HepG2 (cell line): ENCODE measurements around the gene COA3. TPM values are rescaled to one million over a fixed set of nuclear protein-coding genes. Genes with fewer than 3 reads are reported as not detected.

Experiments used
- CCDC6 ChIP-seq: sonication (generic); formaldehyde crosslinking; IDR thresholded peaks from 2 replicates; pipeline ENCODE4 v1.8.1; 2022; ENCODE audit warnings: mild to moderate bottlenecking, missing genetic modification reagents, moderate library complexity
- ISL2 ChIP-seq: sonication (generic); formaldehyde crosslinking; IDR thresholded peaks from 2 replicates; pipeline ENCODE4 v1.5.0; 2020; ENCODE audit warnings: missing genetic modification reagents
- JUNB ChIP-seq: sonication (generic); formaldehyde crosslinking; IDR thresholded peaks from 2 replicates; pipeline ENCODE4 v1.8.0; 2022; ENCODE audit warnings: missing genetic modification reagents, mild to moderate bottlenecking, borderline replicate concordance
- KAT7 ChIP-seq: IDR thresholded peaks from 2 replicates; pipeline ENCODE4 v1.6.1; 2018; ENCODE audit warnings: borderline replicate concordance, missing compliant biosample characterization
- KDM6A ChIP-seq: IDR thresholded peaks from 2 replicates; pipeline ENCODE4 v1.6.1; 2016; ENCODE audit warnings: low read depth
- PCBP2 ChIP-seq: fragments of 200-400 bp; formaldehyde crosslinking; optimal IDR thresholded peaks from 2 replicates; pipeline ENCODE3; 2018; ENCODE audit warnings: low read length, low read depth; ENCODE audit not compliant: poor library complexity, severe bottlenecking
- SP4 ChIP-seq: sonication (generic); formaldehyde crosslinking; IDR thresholded peaks from 2 replicates; pipeline ENCODE4 v1.8.1; 2023; ENCODE audit warnings: mild to moderate bottlenecking, missing genetic modification reagents
- TBL1XR1 ChIP-seq: fragments of 150-350 bp; IDR thresholded peaks from 2 replicates; pipeline ENCODE4 v1.6.1; 2014; ENCODE audit warnings: borderline replicate concordance, low read length; ENCODE audit not compliant: partially characterized antibody
- ZBTB20 ChIP-seq: sonication (generic); formaldehyde crosslinking; IDR thresholded peaks from 2 replicates; pipeline ENCODE4 v1.8.1; 2023; ENCODE audit warnings: missing genetic modification reagents, low read depth, mild to moderate bottlenecking, borderline replicate concordance
- ZNF205 ChIP-seq: IDR thresholded peaks from 2 replicates; pipeline ENCODE4 v1.6.1; 2018; ENCODE audit warnings: missing biosample characterization, missing genetic modification reagents
- ZNF326 ChIP-seq: sonication (generic); formaldehyde crosslinking; IDR thresholded peaks from 2 replicates; pipeline ENCODE4 v1.4.0; 2020; ENCODE audit warnings: missing genetic modification reagents, borderline replicate concordance
- ZNF367 ChIP-seq: sonication (generic); formaldehyde crosslinking; IDR thresholded peaks from 2 replicates; pipeline ENCODE4 v1.4.0; 2020; ENCODE audit warnings: missing genetic modification reagents, borderline replicate concordance
- ZNF564 ChIP-seq: sonication (generic); formaldehyde crosslinking; IDR thresholded peaks from 2 replicates; pipeline ENCODE4 v1.8.1; 2023; ENCODE audit warnings: mild to moderate bottlenecking, missing genetic modification reagents
- ZNF678 ChIP-seq: sonication (generic); formaldehyde crosslinking; IDR thresholded peaks from 2 replicates; pipeline ENCODE4 v1.4.0; 2020; ENCODE audit warnings: mild to moderate bottlenecking, missing genetic modification reagents
- ZSCAN12 ChIP-seq: sonication (generic); formaldehyde crosslinking; IDR thresholded peaks from 2 replicates; pipeline ENCODE4 v1.9.0; 2021; ENCODE audit warnings: mild to moderate bottlenecking, missing genetic modification reagents
- ZSCAN31 ChIP-seq: sonication (generic); formaldehyde crosslinking; IDR thresholded peaks from 2 replicates; pipeline ENCODE4 v1.5.0; 2020; ENCODE audit warnings: low read depth, mild to moderate bottlenecking, missing genetic modification reagents
- polyA plus RNA-seq, 8 experiments: library from polyadenylated mRNA; depleted of rRNA in 3 of 8; stranded (reverse) in 7 of 8; unstranded in 1 of 8; fragments of >200 nt; fragmentation: Illumina TruSeq in 4 of 8; extraction: Trizol in 4 of 8; gene quantifications; 2 replicates each; pipeline versions ENCODE4 v1.2.1 to v1.2.3, GENCODE V29; 2011 to 2016; ENCODE audit warnings: low read depth in 4 of 8, missing spikeins in 1 of 8, mixed read lengths in 1 of 8; ENCODE audit not compliant: insufficient read depth in 1 of 8
- total RNA-seq, 5 experiments: library from RNA; depleted of rRNA; stranded (reverse); fragments of >200 nt; fragmentation: Illumina TruSeq; extraction: Trizol; gene quantifications; 2 replicates each; pipeline ENCODE4 v1.2.3, GENCODE V29; 2016; ENCODE audit warnings: low read depth in 1 of 5
- TF ChIP-seq, protein P1 (sequence below): sonication (generic); formaldehyde crosslinking; IDR thresholded peaks from 2 replicates; pipeline ENCODE4 v1.4.0; 2020; ENCODE audit warnings: mild to moderate bottlenecking, missing genetic modification reagents
- TF ChIP-seq, protein P2 (sequence below): sonication (generic); formaldehyde crosslinking; IDR thresholded peaks from 2 replicates; pipeline ENCODE4 v1.5.0; 2020; ENCODE audit warnings: missing genetic modification reagents, mild to moderate bottlenecking, borderline replicate concordance
- TF ChIP-seq, protein P3 (sequence below): sonication (generic); formaldehyde crosslinking; IDR thresholded peaks from 2 replicates; pipeline ENCODE4 v1.5.0; 2020; ENCODE audit warnings: missing genetic modification reagents
- TF ChIP-seq, protein P4 (sequence below): sonication (generic); formaldehyde crosslinking; IDR thresholded peaks from 2 replicates; pipeline ENCODE4 v1.4.0; 2020; ENCODE audit warnings: missing genetic modification reagents, borderline replicate concordance
- TF ChIP-seq, protein P5 (sequence below): sonication (generic); formaldehyde crosslinking; IDR thresholded peaks from 2 replicates; pipeline ENCODE4 v1.4.0; 2020; ENCODE audit warnings: mild to moderate bottlenecking, missing genetic modification reagents
- TF ChIP-seq, protein P6 (sequence below): conservative IDR thresholded peaks from 2 replicates; pipeline ENCODE4 v1.6.1; 2018; ENCODE audit warnings: missing genetic modification reagents
- TF ChIP-seq, protein P7 (sequence below): IDR thresholded peaks from 2 replicates; pipeline ENCODE4 v1.6.1; 2016; ENCODE audit warnings: low read depth, control low read depth

COA3 gene
- total and polyA plus RNA-seq, 2 of the 13 experiments (the other 11 are each of a cell fraction or from before 2014, with no cell fraction given), result 133 to 202 TPM

DNA sequence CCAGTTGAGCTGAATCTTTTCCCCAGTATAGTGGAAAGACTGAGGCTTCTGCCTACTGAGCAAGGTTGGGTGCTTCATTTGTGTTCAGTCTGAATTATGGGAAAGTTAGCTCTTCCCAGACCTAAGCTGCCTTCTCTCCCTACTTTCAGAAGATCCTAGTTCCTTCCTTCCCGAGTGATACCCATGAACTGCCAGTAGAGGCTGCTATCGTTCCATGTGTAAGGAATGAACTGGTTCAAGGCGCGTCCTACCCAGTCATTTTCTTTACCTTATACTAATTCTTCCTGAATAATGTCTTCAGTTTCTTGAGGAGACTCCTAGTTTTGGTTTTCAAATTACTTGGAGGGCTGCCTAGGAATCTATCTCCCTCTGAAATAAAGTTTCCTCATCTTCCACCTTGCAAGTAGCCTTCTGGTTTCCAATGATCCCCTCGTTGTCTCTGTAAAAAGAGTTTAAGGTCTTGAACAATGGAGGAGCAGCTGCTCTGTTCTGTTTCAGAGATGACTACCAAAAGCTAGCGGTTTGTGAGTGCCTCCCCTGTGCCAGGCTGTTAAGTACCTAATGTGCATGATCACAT is 44.9 kb upstream of the COA3 start (continued):
- TF ChIP-seq, protein P1, sequence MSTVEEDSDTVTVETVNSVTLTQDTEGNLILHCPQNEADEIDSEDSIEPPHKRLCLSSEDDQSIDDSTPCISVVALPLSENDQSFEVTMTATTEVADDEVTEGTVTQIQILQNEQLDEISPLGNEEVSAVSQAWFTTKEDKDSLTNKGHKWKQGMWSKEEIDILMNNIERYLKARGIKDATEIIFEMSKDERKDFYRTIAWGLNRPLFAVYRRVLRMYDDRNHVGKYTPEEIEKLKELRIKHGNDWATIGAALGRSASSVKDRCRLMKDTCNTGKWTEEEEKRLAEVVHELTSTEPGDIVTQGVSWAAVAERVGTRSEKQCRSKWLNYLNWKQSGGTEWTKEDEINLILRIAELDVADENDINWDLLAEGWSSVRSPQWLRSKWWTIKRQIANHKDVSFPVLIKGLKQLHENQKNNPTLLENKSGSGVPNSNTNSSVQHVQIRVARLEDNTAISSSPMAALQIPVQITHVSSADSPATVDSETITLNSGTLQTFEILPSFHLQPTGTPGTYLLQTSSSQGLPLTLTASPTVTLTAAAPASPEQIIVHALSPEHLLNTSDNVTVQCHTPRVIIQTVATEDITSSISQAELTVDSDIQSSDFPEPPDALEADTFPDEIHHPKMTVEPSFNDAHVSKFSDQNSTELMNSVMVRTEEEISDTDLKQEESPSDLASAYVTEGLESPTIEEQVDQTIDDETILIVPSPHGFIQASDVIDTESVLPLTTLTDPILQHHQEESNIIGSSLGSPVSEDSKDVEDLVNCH, result no peak
- TF ChIP-seq ZBTB20 (CRISPR knock-in tag), result no peak
- TF ChIP-seq ZNF326 (CRISPR knock-in tag), result no peak
- TF ChIP-seq, protein P2, sequence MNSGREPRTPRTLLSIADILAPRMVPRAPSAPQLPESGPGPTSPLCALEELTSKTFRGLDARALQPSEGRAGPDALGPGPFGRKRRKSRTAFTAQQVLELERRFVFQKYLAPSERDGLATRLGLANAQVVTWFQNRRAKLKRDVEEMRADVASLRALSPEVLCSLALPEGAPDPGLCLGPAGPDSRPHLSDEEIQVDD (CRISPR knock-in tag), result no peak
- TF ChIP-seq PCBP2, result no peak
- 0 out of 2 replicates have a peak, but pooled peaks have one; percentile 21 for TF ChIP-seq ISL2 (CRISPR knock-in tag)
- no peak for TF ChIP-seq TBL1XR1
- peak; percentile 44; the same call in 1 of the 2 replicates for TF ChIP-seq ZNF205 (CRISPR knock-in tag)
- TF ChIP-seq, protein P3, sequence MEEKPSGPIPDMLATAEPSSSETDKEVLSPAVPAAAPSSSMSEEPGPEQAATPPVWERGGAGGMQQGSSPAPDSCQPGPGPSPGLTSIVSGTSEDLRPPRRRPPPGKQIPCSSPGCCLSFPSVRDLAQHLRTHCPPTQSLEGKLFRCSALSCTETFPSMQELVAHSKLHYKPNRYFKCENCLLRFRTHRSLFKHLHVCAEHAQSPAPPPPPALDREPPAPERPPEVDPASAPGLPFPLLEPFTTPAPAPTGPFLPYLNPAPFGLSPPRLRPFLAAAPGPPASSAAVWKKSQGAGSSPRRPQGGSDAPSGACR, result no peak
- TF ChIP-seq ZSCAN31, result no peak
- TF ChIP-seq, protein P4, sequence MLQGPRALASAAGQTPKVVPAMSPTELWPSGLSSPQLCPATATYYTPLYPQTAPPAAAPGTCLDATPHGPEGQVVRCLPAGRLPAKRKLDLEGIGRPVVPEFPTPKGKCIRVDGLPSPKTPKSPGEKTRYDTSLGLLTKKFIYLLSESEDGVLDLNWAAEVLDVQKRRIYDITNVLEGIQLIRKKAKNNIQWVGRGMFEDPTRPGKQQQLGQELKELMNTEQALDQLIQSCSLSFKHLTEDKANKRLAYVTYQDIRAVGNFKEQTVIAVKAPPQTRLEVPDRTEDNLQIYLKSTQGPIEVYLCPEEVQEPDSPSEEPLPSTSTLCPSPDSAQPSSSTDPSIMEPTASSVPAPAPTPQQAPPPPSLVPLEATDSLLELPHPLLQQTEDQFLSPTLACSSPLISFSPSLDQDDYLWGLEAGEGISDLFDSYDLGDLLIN (CRISPR knock-in tag), result no peak
- TF ChIP-seq JUNB (CRISPR knock-in tag), result no peak
- TF ChIP-seq, protein P5, sequence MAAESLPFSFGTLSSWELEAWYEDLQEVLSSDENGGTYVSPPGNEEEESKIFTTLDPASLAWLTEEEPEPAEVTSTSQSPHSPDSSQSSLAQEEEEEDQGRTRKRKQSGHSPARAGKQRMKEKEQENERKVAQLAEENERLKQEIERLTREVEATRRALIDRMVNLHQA (CRISPR knock-in tag), result no peak
- TF ChIP-seq KAT7, result no peak
- no peak for TF ChIP-seq CCDC6 (CRISPR knock-in tag)
- TF ChIP-seq, protein P6, sequence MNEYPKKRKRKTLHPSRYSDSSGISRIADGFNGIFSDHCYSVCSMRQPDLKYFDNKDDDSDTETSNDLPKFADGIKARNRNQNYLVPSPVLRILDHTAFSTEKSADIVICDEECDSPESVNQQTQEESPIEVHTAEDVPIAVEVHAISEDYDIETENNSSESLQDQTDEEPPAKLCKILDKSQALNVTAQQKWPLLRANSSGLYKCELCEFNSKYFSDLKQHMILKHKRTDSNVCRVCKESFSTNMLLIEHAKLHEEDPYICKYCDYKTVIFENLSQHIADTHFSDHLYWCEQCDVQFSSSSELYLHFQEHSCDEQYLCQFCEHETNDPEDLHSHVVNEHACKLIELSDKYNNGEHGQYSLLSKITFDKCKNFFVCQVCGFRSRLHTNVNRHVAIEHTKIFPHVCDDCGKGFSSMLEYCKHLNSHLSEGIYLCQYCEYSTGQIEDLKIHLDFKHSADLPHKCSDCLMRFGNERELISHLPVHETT (CRISPR knock-in tag), result no peak
- TF ChIP-seq, protein P7, sequence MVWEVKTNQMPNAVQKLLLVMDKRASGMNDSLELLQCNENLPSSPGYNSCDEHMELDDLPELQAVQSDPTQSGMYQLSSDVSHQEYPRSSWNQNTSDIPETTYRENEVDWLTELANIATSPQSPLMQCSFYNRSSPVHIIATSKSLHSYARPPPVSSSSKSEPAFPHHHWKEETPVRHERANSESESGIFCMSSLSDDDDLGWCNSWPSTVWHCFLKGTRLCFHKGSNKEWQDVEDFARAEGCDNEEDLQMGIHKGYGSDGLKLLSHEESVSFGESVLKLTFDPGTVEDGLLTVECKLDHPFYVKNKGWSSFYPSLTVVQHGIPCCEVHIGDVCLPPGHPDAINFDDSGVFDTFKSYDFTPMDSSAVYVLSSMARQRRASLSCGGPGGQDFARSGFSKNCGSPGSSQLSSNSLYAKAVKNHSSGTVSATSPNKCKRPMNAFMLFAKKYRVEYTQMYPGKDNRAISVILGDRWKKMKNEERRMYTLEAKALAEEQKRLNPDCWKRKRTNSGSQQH (CRISPR knock-in tag), result no peak
- no peak for TF ChIP-seq KDM6A (CRISPR knock-in tag)
- TF ChIP-seq SP4 (CRISPR knock-in tag), result no peak
- no peak for TF ChIP-seq ZSCAN12 (CRISPR knock-in tag)
- TF ChIP-seq ZNF367 (CRISPR knock-in tag), result no peak
- no peak for TF ChIP-seq ZNF564 (CRISPR knock-in tag)
- TF ChIP-seq ZNF678 (CRISPR knock-in tag), result no peak
